ENCODE results near the gene WBP2. TPM values are rescaled to one million over a fixed set of nuclear protein-coding genes. Genes with fewer than 3 reads are reported as not detected.

Gene WBP2
- total RNA-seq, 1 experiment from 2014 or later: 72.3 TPM

GRCh38 chr17:75856062-75856756 is 1.1 kb upstream of the WBP2 start:
- TF ChIP-seq CTCF (IDR thresholded peaks at IDR 0.05; ENCODE audit: insufficient read depth in 1 of 2, low read depth in 1 of 2, low read length in 1 of 2, severe bottlenecking in 1 of 2, unreplicated experiment in 1 of 2): peak in 1 of 2 experiments; percentile 20
- no peaks in the 10 kb centered on the region for H3K9me3 Mint-ChIP-seq (ENCODE audit: unreplicated experiment)
- intact Hi-C loops (cut with micrococcal nuclease; ENCODE audit: unreplicated experiment): no loop called here
- peaks cover 12% of the 10 kb centered on the region for H3K4me1 Mint-ChIP-seq (ENCODE audit: low read depth, unreplicated experiment)
- H3K36me3 ChIP-seq (ENCODE audit: control insufficient read depth, insufficient read depth, low read length): no peaks in the 10 kb centered on the region
- H3K9me3 ChIP-seq: no peaks in the 10 kb centered on the region
- peaks cover 6% of the 10 kb centered on the region for H3K4me1 ChIP-seq
- no peaks in the 10 kb centered on the region for H3K36me3 Mint-ChIP-seq (ENCODE audit: insufficient read depth, unreplicated experiment)
- H3K4me3 ChIP-seq (ENCODE audit: low read depth, low read length): peak overlapping the region; percentile 85
- peak in 1 of 2 experiments; percentile 50 for DNase-seq
- POLR2A ChIA-PET: interaction anchor here (1.0 to 3.2 kb wide), 6 partner anchors 40 to 215 kb away, joined by 3 to 37 read pairs (median 6); partner anchors contain the start of genes GALK1 and TRIM65
- BruUV-seq (replicated peaks): TSS peak; percentile 84
- no peak overlapping the region for H3K27ac Mint-ChIP-seq (ENCODE audit: unreplicated experiment)
- CTCF ChIA-PET: interaction anchor here (0.6 to 3.0 kb wide), 12 partner anchors 10 to 200 kb away, joined by 3 to 34 read pairs (median 7); partner anchors contain the start of genes TRIM47 and TRIM65
- no peaks in the 10 kb centered on the region for H3K27me3 Mint-ChIP-seq (ENCODE audit: insufficient read depth, unreplicated experiment)
- no peak overlapping the region for H3K4me3 Mint-ChIP-seq (ENCODE audit: unreplicated experiment)
- no peaks in the 10 kb centered on the region for H3K27me3 ChIP-seq (replicated peaks; ENCODE audit: control insufficient read depth, insufficient read depth, low read length)

GRCh38 chr17:75854881-75855309 is 240 bp downstream of the WBP2 start:
- Mint-ChIP-seq H3K9me3 (ENCODE audit: unreplicated experiment) (no peaks in the 10 kb centered on the region), H3K4me1 (ENCODE audit: low read depth, unreplicated experiment) (peaks cover 12% of the 10 kb centered on the region), H3K27ac (ENCODE audit: unreplicated experiment) (no peak overlapping the region), H3K27me3 (ENCODE audit: insufficient read depth, unreplicated experiment) (no peaks in the 10 kb centered on the region), H3K36me3 (ENCODE audit: insufficient read depth, unreplicated experiment) (peaks cover 11% of the 10 kb centered on the region), H3K4me3 (ENCODE audit: unreplicated experiment) (no peak overlapping the region)
- POLR2A ChIA-PET: interaction anchor here (0.5 to 3.2 kb wide), 21 partner anchors 9 to 386 kb away, joined by 3 to 37 read pairs (median 5); partner anchors contain the start of genes FBF1, GALK1, MRPL38 and TRIM65
- Histone ChIP-seq H3K4me3 (ENCODE audit: low read depth, low read length) (peak overlapping the region; percentile 84), H3K4me1 (peaks cover 6% of the 10 kb centered on the region), H3K36me3 (ENCODE audit: control insufficient read depth, insufficient read depth, low read length) (no peaks in the 10 kb centered on the region), H3K27me3 (replicated peaks; ENCODE audit: control insufficient read depth, insufficient read depth, low read length) (no peaks in the 10 kb centered on the region), H3K9me3 (no peaks in the 10 kb centered on the region)
- no peak for DNase-seq
- intact Hi-C loops (cut with micrococcal nuclease; ENCODE audit: unreplicated experiment): loop anchor here (1.0 to 2.0 kb wide), 4 partner anchors 9 to 75 kb away; partner anchors contain the start of genes MRPL38 and UNK
- peak in 1 of 2 experiments; percentile 19 for TF ChIP-seq CTCF (IDR thresholded peaks at IDR 0.05; ENCODE audit: insufficient read depth in 1 of 2, low read depth in 1 of 2, low read length in 1 of 2, severe bottlenecking in 1 of 2, unreplicated experiment in 1 of 2)
- CTCF ChIA-PET: interaction anchor here (0.6 to 3.0 kb wide), 24 partner anchors 9 to 794 kb away, joined by 3 to 34 read pairs (median 6); partner anchors contain the start of genes CDK3, SMIM5, TRIM47 and TRIM65
- no TSS peak for BruUV-seq (replicated peaks)

- no peak overlapping the region for H3K4me3 Mint-ChIP-seq (ENCODE audit: unreplicated experiment)
- H3K27me3 Mint-ChIP-seq (ENCODE audit: insufficient read depth, unreplicated experiment): no peaks in the 10 kb centered on the region
- ChIA-PET CTCF (interaction anchor here (0.6 to 3.0 kb wide), 7 partner anchors 8 to 221 kb away, joined by 8 to 34 read pairs (median 16); partner anchors contain the start of genes SMIM5, TRIM47 and TRIM65), POLR2A (interaction anchor here (0.7 to 3.2 kb wide), 3 partner anchors 13 to 74 kb away, joined by 7 to 37 read pairs (median 9); partner anchors contain the start of gene TRIM65)
- Histone ChIP-seq H3K27me3 (replicated peaks; ENCODE audit: control insufficient read depth, insufficient read depth, low read length) (no peaks in the 10 kb centered on the region), H3K9me3 (no peaks in the 10 kb centered on the region), H3K4me1 (peaks cover 6% of the 10 kb centered on the region), H3K36me3 (ENCODE audit: control insufficient read depth, insufficient read depth, low read length) (peaks cover 1% of the 10 kb centered on the region; the same call in 1 of the 2 replicates), H3K4me3 (ENCODE audit: low read depth, low read length) (peak overlapping the region; percentile 84)
- H3K9me3 Mint-ChIP-seq (ENCODE audit: unreplicated experiment): no peaks in the 10 kb centered on the region
- TF ChIP-seq CTCF (IDR thresholded peaks at IDR 0.05; ENCODE audit: insufficient read depth in 1 of 2, low read depth in 1 of 2, low read length in 1 of 2, severe bottlenecking in 1 of 2, unreplicated experiment in 1 of 2): no peak
- peaks cover 18% of the 10 kb centered on the region for H3K36me3 Mint-ChIP-seq (ENCODE audit: insufficient read depth, unreplicated experiment)
- intact Hi-C loops (cut with micrococcal nuclease; ENCODE audit: unreplicated experiment): loop anchor here (2.0 kb wide), 1 partner anchor 51 kb away; the partner anchor contains the start of gene MRPL38
- TSS peak; percentile 82 for BruUV-seq (replicated peaks)
- H3K4me1 Mint-ChIP-seq (ENCODE audit: low read depth, unreplicated experiment): peaks cover 12% of the 10 kb centered on the region
- no peak for DNase-seq
- no peak overlapping the region for H3K27ac Mint-ChIP-seq (ENCODE audit: unreplicated experiment)
Measured at GRCh38 chr17:75854101-75854748, 910 bp downstream of the WBP2 start.

Data from Caco-2 (cell line).